NCI-H146 treated with DMSO at 0.1 percent for 48 hours (cell line): ENCODE results near the gene MISP.

Experiments
- DNase-seq: peaks from one replicate; lab custom pipeline; 2025; ENCODE audit not compliant: unreplicated experiment; lab: John Stamatoyannopoulos, UW

The MISP gene

GRCh38 chr19:806815-807421, 56.0 kb downstream of the MISP start:
- DNase-seq, result no peak

GRCh38 chr19:807627-808422, 56.9 kb downstream of the MISP start:
- no peak for DNase-seq

- no peak for DNase-seq
Measured at GRCh38 chr19:808423-808775, 57.5 kb downstream of the MISP start.

GRCh38 chr19:810077-810855, 59.4 kb downstream of the MISP start:
- no peak for DNase-seq

GRCh38 chr19:810883-811489, 60.1 kb downstream of the MISP start:
- no peak for DNase-seq

GRCh38 chr19:811506-812048, 60.7 kb downstream of the MISP start:
- no peak for DNase-seq

- no peak for DNase-seq
Measured at GRCh38 chr19:812049-812746, 61.3 kb downstream of the MISP start.

- DNase-seq, result no peak
Measured at GRCh38 chr19:812747-813218, 61.9 kb downstream of the MISP start.

GRCh38 chr19:813219-814151, 62.6 kb downstream of the MISP start:
- no peak for DNase-seq
